Erythroblast (primary cell): Measurements from ENCODE around the gene FGD6.
"Not testable (repeated sequence)": the region's sequence is repeated elsewhere in the genome, so short reads cannot be mapped to it uniquely, and the experiment has no call there.

ENCODE experiments used
- GATA1 ChIP-seq: IDR thresholded peaks from 2 replicates; pipeline ENCODE4 v1.6.1; 2011; ENCODE audit warnings: low read depth, mild to moderate bottlenecking, control low read depth, low read length, moderate library complexity
- POLR2A ChIP-seq: IDR thresholded peaks from 2 replicates; pipeline ENCODE4 v1.6.1; 2011; ENCODE audit warnings: mild to moderate bottlenecking, low read length

DNA sequence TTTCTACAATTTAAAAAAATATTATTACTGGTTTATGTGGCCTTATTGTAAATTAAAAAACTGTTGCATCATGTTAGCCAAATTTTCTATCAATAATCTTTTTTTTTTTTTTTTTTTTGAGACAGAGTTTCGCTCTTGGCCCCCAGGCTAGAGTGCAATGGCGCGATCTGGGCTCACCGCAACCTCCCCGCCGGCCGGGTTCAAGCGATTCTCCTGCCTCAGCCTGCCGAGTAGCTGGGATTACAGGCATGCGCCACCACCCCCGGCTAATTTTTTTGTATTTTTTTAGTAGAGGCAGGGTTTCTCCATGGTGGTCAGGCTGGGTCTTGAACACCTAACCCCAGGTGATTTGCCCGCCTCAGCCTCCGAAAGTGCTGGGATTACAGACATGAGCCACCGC is 16.9 kb upstream of the FGD6 start:
- not testable (repeated sequence) for TF ChIP-seq POLR2A, GATA1
